ENCODE measurements around the gene SLCO2B1. TPM values are rescaled to one million over a fixed set of nuclear protein-coding genes. Genes with fewer than 3 reads are reported as not detected.

The SLCO2B1 gene
- total RNA-seq, 1 donor from 2014 or later, result 0.54 TPM

GRCh38 chr11:75162954-75163353 is 12.0 kb downstream of the SLCO2B1 start:
- Mint-ChIP-seq H3K36me3 (ENCODE audit: unreplicated experiment) (no peaks in the 10 kb centered on the region), H3K4me3 (ENCODE audit: unreplicated experiment) (no peak overlapping the region), H3K9me3 (ENCODE audit: unreplicated experiment) (peaks cover 10% of the 10 kb centered on the region), H3K27me3 (ENCODE audit: unreplicated experiment) (peaks cover 26% of the 10 kb centered on the region), H3K27ac (ENCODE audit: unreplicated experiment) (no peak overlapping the region), H3K4me1 (ENCODE audit: unreplicated experiment) (no peaks in the 10 kb centered on the region)
- no peak for TF ChIP-seq CTCF (IDR thresholded peaks at IDR 0.05)
- DNase-seq (ENCODE audit: extremely low spot score, unreplicated experiment), result no peak

- no peaks in the 10 kb centered on the region for H3K4me1 Mint-ChIP-seq (ENCODE audit: unreplicated experiment)
- no peaks in the 10 kb centered on the region for H3K36me3 Mint-ChIP-seq (ENCODE audit: unreplicated experiment)
- H3K27me3 Mint-ChIP-seq (ENCODE audit: unreplicated experiment), result peaks cover 26% of the 10 kb centered on the region
- no peak for TF ChIP-seq CTCF (IDR thresholded peaks at IDR 0.05)
- no peak overlapping the region for H3K27ac Mint-ChIP-seq (ENCODE audit: unreplicated experiment)
- H3K4me3 Mint-ChIP-seq (ENCODE audit: unreplicated experiment), result no peak overlapping the region
- no peak for DNase-seq (ENCODE audit: extremely low spot score, unreplicated experiment)
- H3K9me3 Mint-ChIP-seq (ENCODE audit: unreplicated experiment), result peaks cover 10% of the 10 kb centered on the region
Observed at GRCh38 chr11:75163921-75164849, 13.3 kb downstream of the SLCO2B1 start.

GRCh38 chr11:75165721-75166120 is 14.8 kb downstream of the SLCO2B1 start:
- no peak overlapping the region for H3K27ac Mint-ChIP-seq (ENCODE audit: unreplicated experiment)
- no peak overlapping the region for H3K4me3 Mint-ChIP-seq (ENCODE audit: unreplicated experiment)
- H3K4me1 Mint-ChIP-seq (ENCODE audit: unreplicated experiment), result no peaks in the 10 kb centered on the region
- DNase-seq (ENCODE audit: extremely low spot score, unreplicated experiment), result no peak
- TF ChIP-seq CTCF (IDR thresholded peaks at IDR 0.05), result no peak
- H3K27me3 Mint-ChIP-seq (ENCODE audit: unreplicated experiment), result peaks cover 23% of the 10 kb centered on the region
- H3K9me3 Mint-ChIP-seq (ENCODE audit: unreplicated experiment), result peaks cover 6% of the 10 kb centered on the region
- no peaks in the 10 kb centered on the region for H3K36me3 Mint-ChIP-seq (ENCODE audit: unreplicated experiment)

- peaks cover 19% of the 10 kb centered on the region for H3K27me3 Mint-ChIP-seq (ENCODE audit: unreplicated experiment)
- no peaks in the 10 kb centered on the region for H3K36me3 Mint-ChIP-seq (ENCODE audit: unreplicated experiment)
- no peak overlapping the region for H3K27ac Mint-ChIP-seq (ENCODE audit: unreplicated experiment)
- TF ChIP-seq CTCF (IDR thresholded peaks at IDR 0.05), result no peak
- H3K9me3 Mint-ChIP-seq (ENCODE audit: unreplicated experiment), result no peaks in the 10 kb centered on the region
- H3K4me1 Mint-ChIP-seq (ENCODE audit: unreplicated experiment), result no peaks in the 10 kb centered on the region
- no peak for DNase-seq (ENCODE audit: extremely low spot score, unreplicated experiment)
- H3K4me3 Mint-ChIP-seq (ENCODE audit: unreplicated experiment), result no peak overlapping the region
Observed at GRCh38 chr11:75166791-75167190, 15.9 kb downstream of the SLCO2B1 start.

GRCh38 chr11:75167617-75168016 is 16.7 kb downstream of the SLCO2B1 start:
- no peaks in the 10 kb centered on the region for H3K4me1 Mint-ChIP-seq (ENCODE audit: unreplicated experiment)

More at GRCh38 chr11:75167617-75168016, 16.7 kb downstream of the SLCO2B1 start:
- Mint-ChIP-seq H3K4me3 (ENCODE audit: unreplicated experiment) (no peak overlapping the region), H3K36me3 (ENCODE audit: unreplicated experiment) (no peaks in the 10 kb centered on the region), H3K27ac (ENCODE audit: unreplicated experiment) (no peak overlapping the region), H3K27me3 (ENCODE audit: unreplicated experiment) (peaks cover 19% of the 10 kb centered on the region), H3K9me3 (ENCODE audit: unreplicated experiment) (no peaks in the 10 kb centered on the region)
- DNase-seq (ENCODE audit: extremely low spot score, unreplicated experiment), result no peak
- no peak for TF ChIP-seq CTCF (IDR thresholded peaks at IDR 0.05)
